Keratinocyte (primary cell): ENCODE results near the gene RXRA. TPM values are rescaled to one million over a fixed set of nuclear protein-coding genes. Genes with fewer than 3 reads are reported as not detected.

Source experiments
- DNase-seq: peaks from one replicate; pipeline ENCODE4 v3.0.0-alpha.2; 2011; ENCODE audit warnings: low read depth, missing footprints, low spot score
- FAIRE-seq: peaks from 2 replicates; lab custom pipeline; 2011; peaks lifted over from hg19 to GRCh38; lab: Jason Lieb, UNC
- H2AFZ ChIP-seq: 2 replicates; pipeline ENCODE4 v1.6.0; 2012; ENCODE audit warnings: low read length, control low read depth, inconsistent platforms; ENCODE audit not compliant: control insufficient read depth
- H3K27ac ChIP-seq: 2 replicates; pipeline ENCODE4 v1.5.1; 2011; ENCODE audit warnings: low read length; ENCODE audit not compliant: control insufficient read depth, insufficient read depth
- H3K27me3 ChIP-seq: 3 replicates; pipeline ENCODE4 v1.6.0; 2011; ENCODE audit warnings: low read length; ENCODE audit not compliant: control insufficient read depth, insufficient read depth; ENCODE audit errors: extremely low read depth
- H3K36me3 ChIP-seq, 2 experiments: 2 replicates in 1 of 2; 3 replicates in 1 of 2; pipeline ENCODE4 v1.5.1; 2011; ENCODE audit warnings: low read length in 2 of 2, mild to moderate bottlenecking in 1 of 2; ENCODE audit not compliant: control insufficient read depth in 2 of 2, insufficient read depth in 2 of 2; ENCODE audit errors: extremely low read depth in 1 of 2
- H3K4me1 ChIP-seq: 3 replicates; pipeline ENCODE4 v1.5.1; 2011; ENCODE audit warnings: low read length; ENCODE audit not compliant: control insufficient read depth, insufficient read depth; ENCODE audit errors: extremely low read depth
- H3K4me2 ChIP-seq: 3 replicates; pipeline ENCODE4 v1.6.0; 2011; ENCODE audit warnings: low read depth, low read length; ENCODE audit not compliant: control insufficient read depth, insufficient read depth; ENCODE audit errors: extremely low read depth
- H3K4me3 ChIP-seq, 3 experiments: fragments of 200-600 bp in 1 of 3; sonication (generic) in 1 of 3; 2 replicates in 2 of 3; 3 replicates in 1 of 3; pipeline ENCODE4 v1.5.1; 2011 to 2016; ENCODE audit warnings: low read length in 3 of 3, mild to moderate bottlenecking in 3 of 3, control low read depth in 2 of 3, inconsistent platforms in 1 of 3, low read depth in 1 of 3, mixed read lengths in 1 of 3, mixed run types in 1 of 3, moderate library complexity in 1 of 3; ENCODE audit not compliant: control insufficient read depth in 2 of 3, insufficient read depth in 2 of 3; ENCODE audit errors: extremely low read depth in 1 of 3
- H3K79me2 ChIP-seq: 2 replicates; pipeline ENCODE4 v1.6.0; 2012; ENCODE audit warnings: low read length; ENCODE audit not compliant: control insufficient read depth, insufficient read depth
- H3K9ac ChIP-seq: 3 replicates; pipeline ENCODE4 v1.6.0; 2011; ENCODE audit warnings: low read length; ENCODE audit not compliant: control insufficient read depth, insufficient read depth; ENCODE audit errors: extremely low read depth
- H3K9me1 ChIP-seq: 3 replicates; pipeline ENCODE4 v1.6.0; 2011; ENCODE audit warnings: low read length; ENCODE audit not compliant: control insufficient read depth, insufficient read depth; ENCODE audit errors: extremely low read depth
- H3K9me3 ChIP-seq: 2 replicates; pipeline ENCODE4 v1.5.1; 2012; ENCODE audit warnings: low read depth, low read length; ENCODE audit not compliant: control insufficient read depth
- H4K20me1 ChIP-seq: 3 replicates; pipeline ENCODE4 v1.6.0; 2011; ENCODE audit warnings: low read length; ENCODE audit not compliant: control insufficient read depth, insufficient read depth; ENCODE audit errors: extremely low read depth
- CTCF ChIP-seq, 3 experiments: IDR thresholded peaks in 1 of 3; conservative IDR thresholded peaks in 1 of 3; optimal IDR thresholded peaks in 1 of 3; 2 replicates in 2 of 3; 3 replicates in 1 of 3; pipeline versions ENCODE3 to v1.5.1; 2011; ENCODE audit warnings: low read length in 3 of 3, mild to moderate bottlenecking in 3 of 3, moderate library complexity in 2 of 3, control low read depth in 1 of 3, inconsistent platforms in 1 of 3; ENCODE audit not compliant: insufficient read depth in 2 of 3; ENCODE audit errors: extremely low read depth in 1 of 3
- EZH2 ChIP-seq: IDR thresholded peaks from one replicate; pipeline ENCODE4 v1.6.1; 2012; ENCODE audit warnings: inconsistent platforms, mild to moderate bottlenecking, low read length, moderate library complexity
- dilution Hi-C: fragments of 300-500 bp; cut with MboI; formaldehyde crosslinking; loops from one replicate; pipeline ENCODE4 v1.7.0; 2020; ENCODE audit warnings: low sequenced_read_pairs; ENCODE audit not compliant: extremely low pct_ligation_motif_present
- polyA plus RNA-seq, 5 experiments: library from polyadenylated mRNA; depleted of rRNA in 3 of 5; stranded (reverse) in 3 of 5; stranded (forward) in 1 of 5; unstranded in 1 of 5; fragments of >200 nt; gene quantifications; 1 replicate in 1 of 5; 2 replicates in 3 of 5; 3 replicates in 1 of 5; pipeline versions ENCODE4 v1.2.1 to v1.2.3, GENCODE V29; 2011 to 2012; ENCODE audit warnings: missing spikeins in 2 of 5, low read depth in 1 of 5, low replicate concordance in 1 of 5

RXRA gene
- polyA plus RNA-seq, 1 donor (not counting 4 experiments of a cell fraction or from before 2014, with no cell fraction given) = 9.7 TPM

GRCh38 chr9:134428559-134428958 is 102.3 kb downstream of the RXRA start:
- H3K9me3 ChIP-seq = no peaks in the 10 kb centered on the region
- peaks cover 3% of the 10 kb centered on the region for H3K9me1 ChIP-seq
- H2AFZ ChIP-seq = no peak overlapping the region
- no peak for DNase-seq
- peaks cover 3% of the 10 kb centered on the region for H4K20me1 ChIP-seq
- peaks cover 16 to 17% of the 10 kb centered on the region in 2 experiments for H3K36me3 ChIP-seq
- no peak for FAIRE-seq
- dilution Hi-C loops = no loop called here
- H3K27me3 ChIP-seq = no peaks in the 10 kb centered on the region
- peaks cover 22% of the 10 kb centered on the region for H3K4me1 ChIP-seq
- TF ChIP-seq CTCF (optimal IDR thresholded peaks at IDR 0.05 in 1 of 3, IDR thresholded peaks at IDR 0.05 in 1 of 3, conservative IDR thresholded peaks at IDR 0.05 in 1 of 3; ENCODE audit: extremely low read depth in 1 of 3, insufficient read depth in 2 of 3, low read length in 3 of 3) (no peak), EZH2 (no peak)
- H3K79me2 ChIP-seq = no peaks in the 10 kb centered on the region
- H3K4me3 ChIP-seq = no peak overlapping the region
- H3K27ac ChIP-seq = no peak overlapping the region
- H3K9ac ChIP-seq = no peak overlapping the region
- no peak overlapping the region for H3K4me2 ChIP-seq

GRCh38 chr9:134429007-134429406 is 102.8 kb downstream of the RXRA start:
- H3K4me3 ChIP-seq = no peak overlapping the region
- peaks cover 3% of the 10 kb centered on the region for H4K20me1 ChIP-seq
- H3K79me2 ChIP-seq = no peaks in the 10 kb centered on the region
- peaks cover 19 to 21% of the 10 kb centered on the region in 2 experiments for H3K36me3 ChIP-seq
- H3K27ac ChIP-seq = no peak overlapping the region
- no peak overlapping the region for H2AFZ ChIP-seq
- dilution Hi-C loops = no loop called here
- FAIRE-seq (no peak), DNase-seq (no peak)
- H3K9ac ChIP-seq = no peak overlapping the region
- no peak for TF ChIP-seq CTCF (optimal IDR thresholded peaks at IDR 0.05 in 1 of 3, IDR thresholded peaks at IDR 0.05 in 1 of 3, conservative IDR thresholded peaks at IDR 0.05 in 1 of 3; ENCODE audit: extremely low read depth in 1 of 3, insufficient read depth in 2 of 3, low read length in 3 of 3)
- no peak for TF ChIP-seq EZH2
- H3K4me1 ChIP-seq = peaks cover 22% of the 10 kb centered on the region
- no peak overlapping the region for H3K4me2 ChIP-seq
- peaks cover 3% of the 10 kb centered on the region for H3K9me1 ChIP-seq
- H3K9me3 ChIP-seq = no peaks in the 10 kb centered on the region
- H3K27me3 ChIP-seq = no peaks in the 10 kb centered on the region
